Measurements from ENCODE around the gene DOK3. TPM values are rescaled to one million over a fixed set of nuclear protein-coding genes. Genes with fewer than 3 reads are reported as not detected.

DOK3 gene
- total RNA-seq, 1 experiment from 2014 or later: 1.1 TPM

GRCh38 chr5:177483994-177484901 lies 25.4 kb downstream of the DOK3 start:
- no peak for DNase-seq (ENCODE audit: low spot score)

DNA sequence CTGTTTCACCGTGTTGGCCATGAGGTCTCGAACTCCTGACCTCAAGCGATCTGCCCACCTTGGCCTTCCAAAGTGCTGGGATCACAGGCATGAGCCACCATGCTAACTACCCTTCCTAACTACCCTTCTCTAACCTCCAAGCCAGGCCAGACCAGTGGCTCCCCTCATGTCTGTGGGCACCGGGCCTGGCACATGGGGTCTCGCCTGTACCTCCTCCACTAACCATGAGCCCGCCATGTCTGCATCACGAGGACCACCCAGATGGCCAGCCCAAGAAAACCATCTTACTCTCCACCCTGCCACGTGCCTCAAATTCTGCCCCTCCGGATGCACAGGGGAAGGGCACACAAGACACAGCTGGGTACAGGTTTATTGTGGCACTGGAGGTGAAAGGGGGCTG lies 26.6 kb downstream of the DOK3 start:
- no peak for DNase-seq (ENCODE audit: low spot score)

DNA sequence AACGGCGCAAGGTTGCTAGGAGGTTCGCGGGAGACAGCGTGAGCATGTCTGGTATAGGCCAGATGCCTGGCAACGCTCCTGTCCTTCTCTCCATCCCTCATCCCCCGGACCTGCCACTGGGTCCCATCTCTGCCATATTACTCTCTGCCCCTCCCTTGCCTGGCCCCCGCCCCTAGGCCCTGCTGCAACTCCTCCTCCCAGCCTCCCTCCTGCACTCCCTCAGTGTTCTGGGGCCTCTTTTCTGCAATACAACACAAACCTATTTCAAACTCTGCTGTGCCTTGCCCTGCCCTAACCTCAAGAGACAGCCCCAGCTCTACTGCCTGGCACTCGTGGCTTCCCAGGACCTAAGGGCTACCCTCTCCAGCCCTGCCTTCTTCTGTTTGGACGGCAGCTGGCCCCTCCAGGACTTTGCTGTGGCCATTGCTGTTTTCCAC lies 27.2 kb downstream of the DOK3 start:
- DNase-seq (ENCODE audit: low spot score): no peak

GRCh38 chr5:177479774-177480173 lies 29.9 kb downstream of the DOK3 start:
- no peak for DNase-seq (ENCODE audit: low spot score)

DNA sequence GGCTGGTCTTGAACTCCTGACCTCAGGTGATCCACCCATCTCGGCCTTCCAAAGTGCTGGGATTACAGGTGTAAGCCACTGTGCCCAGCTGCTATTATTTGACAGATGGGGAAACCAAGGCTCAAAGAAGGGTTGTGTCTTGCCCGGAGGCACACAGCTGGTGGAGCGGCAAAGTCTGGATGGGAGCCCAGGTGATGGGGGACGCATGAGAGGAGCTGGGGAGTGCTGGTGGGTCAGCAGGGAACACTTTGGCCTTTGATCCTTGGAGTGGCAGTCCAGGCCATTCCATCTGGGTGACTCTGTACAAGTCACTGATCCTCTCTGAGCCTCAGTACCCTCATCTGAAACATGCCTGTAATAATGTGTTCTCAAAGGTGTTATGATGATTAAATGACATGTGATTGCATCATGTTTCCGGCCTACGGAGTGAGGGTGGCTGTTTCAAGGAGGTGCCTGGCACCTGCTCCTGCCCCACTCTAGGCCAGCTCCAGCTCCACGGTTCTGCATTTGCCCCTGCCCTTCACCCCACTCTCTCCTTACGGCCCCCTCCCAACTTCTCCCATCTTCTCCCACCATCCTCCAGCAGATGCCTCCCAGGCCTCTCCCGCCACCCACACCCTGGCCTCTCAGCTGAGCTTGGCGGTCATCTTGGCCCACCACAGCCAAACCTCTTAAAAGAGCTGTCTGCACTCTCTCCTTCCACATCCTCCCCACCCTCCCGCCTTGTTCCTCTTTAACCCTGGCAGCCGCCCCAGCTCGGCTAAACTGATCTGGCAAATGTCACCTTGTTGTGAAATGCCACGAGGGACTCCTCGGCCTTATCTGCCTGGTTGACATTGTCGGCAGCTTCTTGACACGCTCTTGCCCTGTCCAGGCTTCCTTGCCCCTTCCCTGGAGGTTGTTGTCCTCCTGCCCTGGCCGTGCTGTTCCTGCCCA lies 30.6 kb downstream of the DOK3 start:
- no peak for DNase-seq (ENCODE audit: low spot score)

DNA sequence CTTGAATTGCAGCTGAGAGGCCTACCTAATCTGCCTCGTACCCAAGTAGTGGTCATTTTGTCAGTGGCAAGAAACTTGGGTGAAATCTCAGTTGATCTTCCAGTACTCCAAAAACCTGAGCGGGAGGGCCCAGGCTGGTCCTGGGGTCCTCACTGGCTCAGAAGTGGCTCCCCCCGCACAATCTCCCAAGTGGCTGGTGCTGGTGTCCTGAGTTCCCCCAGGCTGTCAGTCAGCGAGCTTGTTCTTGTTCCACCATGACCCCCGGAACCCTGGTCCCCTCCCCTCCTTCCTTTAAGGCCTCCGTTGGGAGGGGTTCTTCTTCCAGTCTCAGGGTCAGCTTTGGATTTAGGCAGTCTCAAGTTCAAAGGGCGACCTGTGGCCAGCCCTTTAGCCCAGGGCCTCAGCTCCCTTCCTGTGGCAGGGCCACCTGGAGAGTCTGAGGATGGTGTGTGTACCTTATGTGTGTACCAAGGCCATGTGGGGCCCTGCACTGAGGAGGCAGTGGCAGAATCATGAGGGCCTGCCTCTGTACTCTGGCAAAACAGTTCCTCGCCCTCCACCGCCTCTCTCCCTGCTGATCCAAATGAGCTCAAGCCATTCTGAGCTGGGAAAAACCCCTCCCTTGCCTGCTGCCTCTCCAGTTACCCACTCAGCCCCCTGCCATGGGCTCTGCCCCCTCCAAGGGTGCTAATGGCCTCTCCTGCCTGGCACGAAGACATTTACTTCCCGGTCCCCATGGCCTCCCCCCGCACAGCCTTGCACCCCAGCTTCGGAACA lies 31.7 kb downstream of the DOK3 start:
- no peak for DNase-seq (ENCODE audit: low spot score)

- DNase-seq (ENCODE audit: low spot score): no peak
These were observed 32.9 kb downstream of the DOK3 start for GRCh38 chr5:177476531-177477233.

DNA sequence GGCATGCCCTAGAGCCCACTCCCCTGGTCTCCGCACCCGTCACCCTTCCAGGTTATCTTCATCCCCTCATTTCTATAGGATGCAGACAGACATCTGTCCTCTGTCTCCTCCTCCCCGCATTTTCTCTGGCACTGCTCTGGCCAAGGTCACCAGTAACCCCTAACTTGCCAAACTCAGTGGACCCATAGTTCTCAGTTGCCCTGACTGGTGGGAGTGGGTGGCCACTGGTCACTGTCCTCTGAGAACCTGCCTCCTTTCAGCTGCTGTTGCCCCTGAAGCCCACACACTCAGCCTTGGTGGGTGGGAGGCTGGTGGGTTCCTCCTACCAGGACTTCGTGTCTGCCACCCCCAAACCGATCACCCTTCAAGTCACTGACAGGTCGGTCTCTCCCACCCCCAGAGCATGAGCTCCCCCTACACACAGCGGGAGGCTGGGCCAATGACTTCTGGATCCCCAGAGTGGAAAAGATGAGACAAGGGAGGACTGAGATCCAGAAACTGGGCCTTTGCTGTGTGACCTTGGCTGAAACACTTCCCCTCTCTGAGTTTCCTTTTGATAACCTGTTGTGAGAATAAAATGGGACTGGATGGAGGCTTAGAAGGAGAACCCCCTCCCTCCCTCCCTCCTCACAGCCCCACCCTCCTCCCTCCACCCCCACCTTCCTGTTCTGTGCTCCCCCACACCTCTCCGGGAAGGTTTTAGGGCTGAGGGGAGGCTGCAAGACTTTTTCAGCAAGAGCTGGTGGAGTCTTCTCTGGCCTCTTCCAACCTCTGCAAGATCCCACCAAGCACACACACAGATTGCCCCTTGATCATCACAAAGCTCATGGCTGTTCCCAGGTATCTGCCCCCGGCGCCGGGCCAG lies 33.8 kb downstream of the DOK3 start:
- DNase-seq (ENCODE audit: low spot score): no peak

- no peak for DNase-seq (ENCODE audit: low spot score)
These were observed 34.6 kb downstream of the DOK3 start for GRCh38 chr5:177474846-177475562.

DNA sequence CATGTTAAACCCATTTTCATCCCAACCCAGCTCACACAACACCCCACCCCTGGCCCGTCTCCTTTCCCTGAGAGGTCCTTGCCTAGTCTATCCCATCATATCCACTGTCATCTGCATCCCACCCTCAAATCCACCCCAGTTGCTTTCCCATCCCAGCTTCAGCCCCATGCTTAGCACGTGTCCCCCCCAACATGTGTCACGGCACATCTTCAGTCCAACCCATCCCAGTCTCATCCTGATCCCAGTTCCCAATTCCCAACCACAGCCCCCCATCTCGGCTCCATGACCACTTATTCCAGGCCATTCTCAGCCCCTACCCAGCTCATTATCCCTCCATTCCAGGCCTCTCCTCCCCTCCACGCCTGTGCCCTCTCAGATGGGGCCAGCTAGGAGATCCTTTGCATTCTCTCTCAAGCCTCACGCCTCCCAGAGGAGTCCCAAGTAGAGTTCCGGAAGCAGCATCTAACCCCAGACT lies 35.6 kb downstream of the DOK3 start:
- no peak for DNase-seq (ENCODE audit: low spot score)

- DNase-seq (ENCODE audit: low spot score): no peak
These were observed 36.1 kb downstream of the DOK3 start, which contains the start of gene DBN1 for GRCh38 chr5:177473443-177474001. TSS of gene DBN1 (minus strand) at chr5:177473634. CDS start at chr5:177473521, 113 bp downstream.

DNA sequence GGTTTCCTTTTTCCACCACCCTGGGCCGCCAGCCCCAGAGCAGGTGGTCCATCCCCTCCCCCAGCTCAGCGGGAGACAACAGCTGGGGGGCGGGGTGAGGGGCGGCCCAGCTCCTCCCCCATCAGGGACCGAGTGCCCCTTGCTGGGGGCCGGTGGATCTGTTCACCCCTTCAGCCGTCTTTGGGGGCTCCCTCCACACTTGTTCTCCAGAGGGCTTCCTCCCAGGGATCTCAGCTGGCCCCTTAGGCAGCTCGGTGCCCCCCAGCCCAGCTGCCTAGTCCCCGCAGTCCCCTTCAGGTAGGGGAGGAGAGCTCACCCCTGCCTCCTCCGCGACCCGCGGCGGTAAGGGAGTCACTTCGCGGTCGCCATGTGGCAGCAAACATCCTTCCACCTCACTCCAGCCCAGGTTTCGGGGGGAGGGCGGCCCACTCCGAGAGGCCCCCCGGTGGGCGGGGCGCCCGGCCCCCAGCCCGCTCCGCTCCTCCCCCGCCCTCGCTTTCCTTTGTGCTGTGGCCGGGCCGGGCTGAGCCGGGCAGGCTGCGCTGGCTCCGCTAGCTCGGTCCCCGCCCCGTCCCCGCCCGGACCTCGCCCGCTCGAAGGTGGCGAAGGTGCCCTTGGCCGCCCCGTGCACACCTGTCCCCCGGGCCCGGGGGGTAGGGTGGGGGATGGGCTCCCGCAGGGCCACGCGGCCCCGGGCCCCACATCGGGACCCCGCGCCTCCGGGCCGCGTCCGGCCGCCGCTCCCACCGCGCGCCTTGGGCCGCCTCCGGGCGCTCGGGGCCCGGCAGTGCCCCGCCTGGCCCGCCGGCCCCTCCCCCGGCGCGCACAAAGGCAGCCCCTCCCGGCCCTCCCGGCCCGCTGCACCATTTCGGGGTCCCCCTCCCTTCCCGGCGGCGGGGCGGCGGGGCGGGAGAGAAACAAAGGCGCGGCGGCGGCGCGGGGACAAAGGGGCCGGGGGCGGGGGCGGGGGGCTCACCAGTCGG lies 36.9 kb downstream of the DOK3 start:
- no peak for DNase-seq (ENCODE audit: low spot score)

DNA sequence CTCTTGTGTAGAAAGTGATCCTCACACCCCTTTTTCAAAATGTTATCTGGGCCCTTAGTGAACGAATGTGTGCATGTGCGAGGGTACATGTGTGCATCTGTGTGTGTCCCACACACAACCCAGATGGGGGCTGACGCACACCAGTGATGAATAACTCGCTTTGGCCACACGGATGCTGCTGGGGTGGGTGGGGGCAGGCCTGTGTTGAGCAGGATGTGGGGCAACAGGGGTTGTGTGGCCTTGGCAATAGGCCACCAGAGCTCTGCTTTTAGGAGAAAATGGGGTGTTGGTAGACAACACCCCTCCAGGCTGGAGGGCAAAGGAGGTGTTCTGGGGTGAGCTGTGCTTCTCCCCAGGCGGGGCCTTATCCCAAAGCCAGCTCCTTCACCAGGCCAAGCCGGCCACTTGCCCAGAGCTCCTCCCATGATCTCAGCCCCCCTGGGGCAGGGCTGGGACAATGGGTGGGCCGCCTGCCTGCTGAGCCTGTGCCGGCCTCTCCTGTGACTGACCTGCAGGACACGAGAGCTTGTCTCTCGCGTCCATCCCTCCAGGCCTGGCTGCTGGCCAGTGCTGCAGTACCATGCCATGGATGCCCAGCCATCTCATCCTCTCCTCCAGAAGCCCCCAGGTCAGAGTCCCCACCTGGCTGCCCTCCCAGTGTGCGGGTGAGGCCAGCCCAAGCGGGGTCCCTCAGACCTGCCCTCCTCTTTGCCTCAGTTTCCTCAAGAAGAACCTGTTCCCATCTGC lies 37.8 kb downstream of the DOK3 start:
- DNase-seq (ENCODE audit: low spot score): no peak

GRCh38 chr5:177470759-177471536 lies 38.7 kb downstream of the DOK3 start:
- DNase-seq (ENCODE audit: low spot score): no peak

DNA sequence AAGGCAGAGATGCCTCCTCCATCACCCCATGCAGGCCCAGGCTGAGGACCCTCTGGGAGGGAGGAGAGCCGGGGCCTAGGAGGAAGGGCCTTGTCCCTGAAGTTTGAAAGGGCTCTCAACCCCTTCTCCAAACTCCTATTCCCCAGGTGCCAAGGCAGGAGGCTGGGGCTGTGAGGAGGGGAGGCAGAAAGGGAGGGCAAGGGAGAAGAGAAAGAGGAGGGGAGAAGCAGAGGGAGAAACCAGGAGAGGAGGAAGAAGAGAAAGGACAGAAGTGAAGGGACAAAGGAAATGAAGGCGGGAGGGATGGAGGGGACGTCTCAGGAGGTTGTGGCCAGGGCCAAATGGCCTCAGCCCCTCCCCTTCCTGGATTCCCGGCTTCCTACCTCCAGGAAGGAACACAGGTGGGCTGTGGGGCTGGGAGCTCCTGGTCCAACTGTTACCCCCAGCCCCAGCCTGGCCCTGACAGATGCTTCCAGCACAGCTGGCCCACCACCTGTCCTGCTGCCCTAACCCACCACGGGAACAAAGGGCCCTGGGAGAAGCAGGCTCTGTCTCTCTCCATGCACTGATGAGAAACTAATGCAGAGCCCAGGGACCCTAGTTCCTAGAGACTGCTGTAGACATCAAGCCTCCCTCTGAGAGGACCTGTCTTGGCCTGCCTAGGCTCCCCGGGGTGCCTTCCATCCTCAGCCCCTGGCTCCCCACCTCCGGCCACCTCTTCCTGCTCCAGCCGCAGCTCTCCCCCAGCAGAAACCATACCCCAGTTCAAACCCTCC lies 39.7 kb downstream of the DOK3 start:
- DNase-seq (ENCODE audit: low spot score): no peak

Data from H4 (cell line).